Hematopoietic multipotent progenitor cell treated with erythropoietin and hydrocortisone succinate and interleukin-3 and kit ligand, for 17 days (in vitro differentiated cells): ENCODE measurements around the gene ECI2.
"Not testable (repeated sequence)": the region's sequence is repeated elsewhere in the genome, so short reads cannot be mapped to it uniquely, and the experiment has no call there.

Experiments used
- DNase-seq: peaks from one replicate; pipeline ENCODE4 v3.0.0-alpha.2; 2015; ENCODE audit warnings: low spot score

ECI2 gene

GRCh38 chr6:4138186-4138585, 2.8 kb upstream of the ECI2 start:
- DNase-seq: no peak

DNA sequence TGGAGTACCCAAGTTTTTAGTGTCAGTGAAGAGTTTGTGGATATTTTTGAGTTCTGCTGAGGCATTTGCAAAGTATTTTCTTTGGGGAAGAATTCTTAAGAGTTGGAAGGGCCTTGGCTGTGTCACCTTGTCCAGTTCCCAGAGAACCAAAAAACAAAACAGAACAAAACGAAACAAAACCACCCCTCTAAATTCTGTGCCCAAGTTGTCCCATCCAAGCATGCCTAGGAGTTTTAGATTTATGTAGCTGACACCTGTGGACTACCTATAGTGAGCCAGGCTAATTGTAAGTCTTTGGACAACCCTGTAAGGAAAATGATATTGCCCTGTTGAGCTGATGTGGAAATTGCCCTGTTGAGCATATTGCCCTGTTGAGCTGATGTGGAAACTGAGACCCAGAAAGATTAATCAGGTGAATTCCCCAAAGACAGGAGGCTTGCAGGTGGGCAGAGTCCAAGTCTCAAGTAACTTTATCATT, 1.0 kb upstream of the ECI2 start:
- DNase-seq: no peak

DNA sequence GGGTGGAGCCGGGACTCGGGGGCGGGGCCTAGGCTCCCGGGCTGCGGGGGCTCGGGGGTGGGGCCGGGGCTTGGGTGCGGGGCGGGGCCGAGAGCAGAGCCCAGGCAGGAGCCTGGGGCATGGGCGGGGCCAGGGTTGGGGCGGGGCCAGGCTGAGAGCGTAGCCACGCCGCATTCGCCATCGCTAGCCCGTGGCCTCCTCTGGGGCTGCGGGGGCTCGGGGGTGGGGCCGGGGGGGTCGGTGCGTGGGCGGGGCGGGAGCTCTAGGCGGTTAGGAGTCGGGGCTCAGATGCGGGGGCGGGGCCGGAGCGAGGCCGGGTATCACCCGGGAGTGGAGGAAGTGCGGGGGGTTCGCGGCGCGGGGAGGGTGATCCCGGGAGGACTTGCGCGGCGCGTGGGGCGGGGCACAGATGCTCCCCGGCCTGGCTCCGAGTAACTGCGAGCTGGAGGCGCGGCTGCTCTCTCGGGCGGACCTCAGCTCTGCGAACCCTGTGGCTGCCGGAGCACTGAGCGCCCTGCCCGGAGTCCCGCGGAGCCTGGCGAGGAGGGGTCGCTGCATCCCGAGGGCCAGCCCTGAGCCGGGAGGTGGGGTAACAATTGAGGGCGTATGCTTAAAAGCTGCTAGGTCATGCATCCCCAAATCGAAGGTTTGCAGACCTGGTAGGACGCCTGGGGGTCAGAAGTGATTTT, 434 bp upstream of the ECI2 start:
- DNase-seq: peak; percentile 91

- peak; percentile 23 for DNase-seq
Observed at GRCh38 chr6:4133941-4134838, 1.2 kb downstream of the ECI2 start.

- DNase-seq: no peak
Observed at GRCh38 chr6:4130357-4130987, 4.9 kb downstream of the ECI2 start.

- DNase-seq: no peak
Observed at GRCh38 chr6:4129446-4129845, 5.9 kb downstream of the ECI2 start.

GRCh38 chr6:4128748-4129147, 6.6 kb downstream of the ECI2 start:
- no peak for DNase-seq

DNA sequence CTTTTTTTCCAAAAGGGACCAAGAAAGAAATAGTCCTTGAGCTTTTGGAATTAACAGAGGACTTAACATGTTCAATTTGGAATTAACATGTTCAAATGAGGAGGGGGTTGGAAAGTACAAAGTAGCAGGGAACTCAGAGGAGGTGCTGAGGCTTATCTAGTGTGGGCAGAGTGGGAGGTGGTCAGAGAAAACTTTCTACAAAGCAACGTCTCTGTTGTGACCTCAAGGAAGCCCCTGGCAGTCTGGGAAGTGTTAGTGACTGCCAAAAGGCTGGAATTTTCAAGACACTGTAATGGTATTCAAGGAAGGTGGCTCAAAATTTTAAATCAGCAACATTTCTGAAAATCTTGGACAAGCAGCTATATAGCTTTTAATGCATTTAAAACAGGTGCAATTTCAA, 7.3 kb downstream of the ECI2 start:
- DNase-seq: no peak

DNA sequence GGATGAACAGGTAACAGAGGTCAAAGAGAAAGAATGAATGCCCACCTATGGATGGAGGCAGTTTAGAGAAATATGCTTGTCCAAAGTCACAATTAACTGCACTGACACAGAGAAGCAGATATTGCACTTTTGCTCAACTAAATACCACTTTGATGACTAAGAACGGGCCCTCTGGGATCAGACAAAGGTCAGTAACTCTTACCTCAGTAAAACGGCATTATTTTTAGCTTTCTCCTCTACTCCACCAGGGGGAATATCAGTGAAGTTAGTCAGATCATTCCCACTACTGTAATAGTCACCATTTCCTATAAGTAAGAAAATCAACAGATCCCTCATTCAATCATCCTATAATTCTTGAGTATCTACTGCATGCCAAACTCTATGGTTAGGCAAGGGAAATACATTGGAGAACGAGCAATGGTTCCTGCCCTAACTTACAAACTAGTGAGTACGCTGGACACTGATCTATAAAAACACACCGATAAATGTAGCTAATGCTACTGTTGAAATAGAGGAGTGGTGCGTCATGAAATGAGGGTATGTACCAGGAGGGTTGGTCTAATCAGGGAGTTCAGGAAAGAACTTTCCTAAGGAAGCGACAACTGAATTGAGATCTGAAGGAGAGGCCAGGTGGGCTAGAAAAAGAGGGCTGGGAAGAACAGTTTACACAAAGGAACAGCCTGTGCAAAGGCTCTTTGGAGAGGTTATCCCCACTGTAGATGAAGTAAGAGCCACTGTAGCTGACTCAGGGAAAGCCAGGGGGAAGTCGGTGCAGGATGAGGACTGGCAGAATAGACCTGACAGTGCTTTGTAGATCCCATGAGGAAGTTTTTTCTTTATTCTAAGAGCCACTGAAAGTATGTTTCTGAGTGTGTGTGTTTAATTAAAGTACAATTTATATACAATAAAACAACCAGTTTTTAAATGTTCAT, 9.2 kb downstream of the ECI2 start:
- no peak for DNase-seq

- DNase-seq: no peak
Observed at GRCh38 chr6:4125500-4125899, 9.9 kb downstream of the ECI2 start.

GRCh38 chr6:4124351-4124750, 11.0 kb downstream of the ECI2 start:
- DNase-seq: no peak

GRCh38 chr6:4115741-4116140, 19.6 kb downstream of the ECI2 start:
- no peak for DNase-seq

- no peak for DNase-seq
Observed at GRCh38 chr6:4114123-4114522, 21.3 kb downstream of the ECI2 start.

DNA sequence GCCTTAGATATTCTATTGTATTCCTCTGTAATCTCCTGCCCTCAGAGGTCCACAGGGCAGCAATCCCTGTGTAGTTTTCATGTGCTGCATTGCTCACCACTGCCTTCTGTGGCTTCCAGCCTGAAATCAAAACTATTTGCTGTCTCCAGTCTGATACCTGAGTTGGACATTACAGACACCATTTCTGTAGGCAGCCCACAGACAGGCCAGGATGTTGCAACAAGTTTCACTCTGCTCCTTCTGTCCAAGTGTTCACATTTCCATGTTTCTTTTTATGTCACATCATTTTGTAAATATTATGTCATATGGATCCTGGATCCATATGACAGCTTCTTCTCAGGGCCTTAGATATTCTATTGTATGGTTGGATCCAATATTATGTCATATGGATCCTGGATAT, 21.7 kb downstream of the ECI2 start:
- DNase-seq: no peak

GRCh38 chr6:4112366-4112765, 23.0 kb downstream of the ECI2 start:
- DNase-seq: no peak

DNA sequence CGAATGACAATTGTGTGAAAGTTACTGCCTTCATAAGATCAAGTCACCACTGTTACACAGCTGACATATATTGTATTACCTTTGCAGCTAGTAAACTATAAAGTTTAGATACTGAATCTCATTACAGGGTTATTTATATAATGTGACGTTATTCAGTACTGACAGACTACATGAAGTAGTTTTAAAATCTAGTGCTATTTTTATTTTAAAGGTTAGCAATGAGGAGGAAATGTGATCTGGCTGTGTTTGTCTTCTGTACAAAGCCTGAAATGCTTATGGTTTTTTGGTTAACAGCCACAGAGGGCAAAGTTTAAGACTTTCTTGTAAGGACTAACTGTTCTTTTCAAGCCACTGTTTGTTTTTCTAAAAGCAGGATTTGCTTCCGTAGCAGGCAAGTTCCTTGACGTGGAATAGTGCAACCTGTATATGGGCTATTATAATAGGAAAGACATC, 26.0 kb downstream of the ECI2 start:
- DNase-seq: not testable (repeated sequence)

- no peak for DNase-seq
Observed at GRCh38 chr6:4108561-4109093, 26.7 kb downstream of the ECI2 start.

DNA sequence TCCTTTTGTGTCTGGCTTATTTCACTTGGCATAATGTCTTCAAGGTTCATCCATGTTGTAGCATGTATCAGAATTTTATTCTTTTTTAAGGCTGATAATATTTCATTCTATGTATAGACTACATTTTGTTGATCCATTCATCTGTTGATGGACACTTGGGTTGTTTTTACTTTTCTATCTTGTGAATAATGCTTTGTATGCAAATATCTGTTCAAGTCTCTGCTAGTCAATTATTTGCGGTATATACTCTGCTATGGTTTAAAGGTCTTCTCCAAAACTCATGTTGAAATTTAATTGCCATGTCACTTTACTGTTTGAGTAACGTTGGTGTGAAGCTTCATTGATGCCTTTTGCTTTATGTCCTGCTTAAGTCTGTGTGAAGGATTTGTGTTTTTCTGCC, 27.5 kb downstream of the ECI2 start:
- no peak for DNase-seq

DNA sequence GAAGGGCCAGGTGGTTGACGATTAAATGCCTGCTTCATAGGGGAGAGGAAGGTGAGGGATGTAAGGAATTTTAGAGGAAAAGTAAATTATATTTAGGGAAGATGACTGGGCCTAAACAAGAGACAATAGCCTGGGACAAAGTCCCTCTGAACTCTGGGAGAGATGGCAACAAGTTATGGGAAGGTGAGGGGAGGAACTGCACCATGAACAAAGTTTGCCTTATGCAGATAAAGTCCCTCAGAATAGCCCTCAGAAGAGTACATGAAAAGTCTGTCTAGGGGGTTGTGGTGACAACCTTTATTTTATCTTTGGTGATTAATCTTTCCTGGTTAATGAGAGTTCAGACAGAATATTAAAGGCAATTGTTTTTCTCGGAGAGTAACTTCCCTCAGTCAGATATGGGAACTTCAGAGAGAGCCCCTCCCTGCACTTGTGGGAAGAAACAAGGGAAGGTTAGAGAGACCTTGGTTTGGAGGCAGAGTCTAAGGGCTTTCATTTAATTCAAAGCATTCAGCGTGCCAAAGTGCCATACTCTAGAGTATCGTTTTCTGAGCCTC, 29.3 kb downstream of the ECI2 start:
- no peak for DNase-seq

GRCh38 chr6:4103929-4104328, 31.4 kb downstream of the ECI2 start:
- DNase-seq: no peak

- no peak for DNase-seq
Observed at GRCh38 chr6:4102687-4103244, 32.6 kb downstream of the ECI2 start.
